PFSK-1 (cell line): ENCODE results near the gene TBC1D22A.

Source experiments
- FOXP2 ChIP-seq: optimal IDR thresholded peaks from 2 replicates; pipeline ENCODE3; 2011; ENCODE audit warnings: borderline replicate concordance, control low read depth, inconsistent platforms; ENCODE audit not compliant: insufficient read depth; ENCODE audit errors: extremely low read length, extremely low read depth
- POLR2AphosphoS5 ChIP-seq: IDR thresholded peaks from 2 replicates; pipeline ENCODE4 v1.6.1; 2012; ENCODE audit warnings: low read depth, mild to moderate bottlenecking, control low read depth, low read length, moderate library complexity
- REST ChIP-seq, 2 experiments: IDR thresholded peaks; 2 replicates each; pipeline versions ENCODE4 v1.6.1 to v1.8.0; 2011 to 2012; ENCODE audit warnings: low read depth in 2 of 2, low read length in 2 of 2, control low read depth in 1 of 2, inconsistent platforms in 1 of 2, mild to moderate bottlenecking in 1 of 2, moderate library complexity in 1 of 2; ENCODE audit not compliant: insufficient read depth in 1 of 2
- SIN3A ChIP-seq: IDR thresholded peaks from 2 replicates; pipeline ENCODE4 v1.6.1; 2012; ENCODE audit warnings: mild to moderate bottlenecking, low read length, moderate library complexity, borderline replicate concordance; ENCODE audit not compliant: insufficient read depth
- TAF1 ChIP-seq: IDR thresholded peaks from 2 replicates; pipeline ENCODE4 v1.6.1; 2012; ENCODE audit warnings: low read length, control low read depth, borderline replicate concordance; ENCODE audit not compliant: insufficient read depth

The TBC1D22A gene

GRCh38 chr22:47157486-47158270 is 395.2 kb downstream of the TBC1D22A start:
- TF ChIP-seq REST (IDR thresholded peaks at IDR 0.05; ENCODE audit: insufficient read depth in 1 of 2, low read depth in 2 of 2, low read length in 2 of 2) = no peak

DNA sequence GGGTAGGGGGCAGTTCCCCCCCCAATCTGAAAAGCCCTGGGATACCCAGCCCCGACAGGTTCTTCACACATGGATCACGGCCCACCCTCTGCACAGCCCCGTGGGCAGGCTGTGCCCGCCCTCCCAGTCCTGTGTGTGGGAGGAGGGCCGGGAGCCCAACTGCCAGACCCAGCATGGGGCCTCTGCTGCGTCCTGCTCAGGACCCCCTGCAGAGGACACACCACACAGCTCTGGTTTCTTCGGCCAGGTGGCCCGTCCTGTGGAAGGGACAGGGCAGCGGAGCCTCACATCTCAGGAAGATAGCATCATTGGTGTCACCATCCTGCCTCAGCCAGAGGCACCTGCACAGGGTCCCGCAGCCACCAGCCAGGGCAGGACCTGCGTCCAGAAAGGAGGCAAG is 396.0 kb downstream of the TBC1D22A start:
- TF ChIP-seq FOXP2 (no peak), POLR2AphosphoS5 (no peak), SIN3A (no peak), TAF1 (no peak), REST (IDR thresholded peaks at IDR 0.05; ENCODE audit: insufficient read depth in 1 of 2, low read depth in 2 of 2, low read length in 2 of 2) (no peak)

DNA sequence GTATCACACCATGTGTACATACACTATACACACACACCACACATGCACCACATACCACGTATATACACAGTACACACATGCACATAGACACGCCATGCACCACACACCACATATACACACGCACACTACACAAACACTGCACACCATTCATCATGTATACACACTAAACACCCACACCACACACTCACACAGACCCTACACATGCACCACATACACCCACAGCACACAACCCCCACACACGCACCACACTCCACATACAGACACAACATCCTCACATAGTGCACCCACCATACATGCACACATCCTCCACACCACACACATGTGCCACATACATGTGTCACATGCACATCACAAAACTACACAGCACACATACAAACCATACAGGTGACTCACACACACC is 397.1 kb downstream of the TBC1D22A start:
- TF ChIP-seq SIN3A = no peak
- TF ChIP-seq REST (IDR thresholded peaks at IDR 0.05; ENCODE audit: insufficient read depth in 1 of 2, low read depth in 2 of 2, low read length in 2 of 2) = no peak
- TF ChIP-seq TAF1 = no peak
- TF ChIP-seq FOXP2 = no peak
- TF ChIP-seq POLR2AphosphoS5 = no peak

GRCh38 chr22:47160141-47160541 is 397.7 kb downstream of the TBC1D22A start:
- TF ChIP-seq FOXP2 = no peak
- TF ChIP-seq REST (IDR thresholded peaks at IDR 0.05; ENCODE audit: insufficient read depth in 1 of 2, low read depth in 2 of 2, low read length in 2 of 2) = no peak
- no peak for TF ChIP-seq POLR2AphosphoS5
- no peak for TF ChIP-seq SIN3A
- no peak for TF ChIP-seq TAF1
